GM21515 (cell line): ENCODE measurements around the gene ELMO1.

ENCODE experiments used
- ATAC-seq: cut with Tn5 transposase; IDR thresholded peaks from one replicate; pipeline ENCODE4 v1.9.1; 2021; ENCODE audit not compliant: unreplicated experiment

Gene ELMO1

GRCh38 chr7:37037286-37037685, 411.4 kb downstream of the ELMO1 start:
- no peak for ATAC-seq

- no peak for ATAC-seq
Observed at GRCh38 chr7:37035631-37036030, 413.0 kb downstream of the ELMO1 start.

GRCh38 chr7:37033141-37033540, 415.5 kb downstream of the ELMO1 start:
- ATAC-seq = no peak

- ATAC-seq = no peak
Observed at GRCh38 chr7:37032258-37032601, 416.4 kb downstream of the ELMO1 start.

GRCh38 chr7:37031571-37032257, 416.9 kb downstream of the ELMO1 start:
- ATAC-seq = no peak

- no peak for ATAC-seq
Observed at GRCh38 chr7:37028909-37029440, 419.7 kb downstream of the ELMO1 start.

- ATAC-seq = no peak
Observed at GRCh38 chr7:37027557-37028341, 420.9 kb downstream of the ELMO1 start.

GRCh38 chr7:37027104-37027503, 421.6 kb downstream of the ELMO1 start:
- ATAC-seq = no peak

GRCh38 chr7:37018954-37019353, 429.7 kb downstream of the ELMO1 start:
- peak; percentile 51 for ATAC-seq

GRCh38 chr7:37016064-37016878, 432.4 kb downstream of the ELMO1 start:
- no peak for ATAC-seq

GRCh38 chr7:37015353-37016034, 433.2 kb downstream of the ELMO1 start:
- no peak for ATAC-seq

GRCh38 chr7:37013771-37014170, 434.9 kb downstream of the ELMO1 start:
- no peak for ATAC-seq

GRCh38 chr7:37011151-37011890, 437.3 kb downstream of the ELMO1 start:
- no peak for ATAC-seq

- no peak for ATAC-seq
Observed at GRCh38 chr7:37009125-37009675, 439.5 kb downstream of the ELMO1 start.

- no peak for ATAC-seq
Observed at GRCh38 chr7:37007691-37008090, 441.0 kb downstream of the ELMO1 start.

GRCh38 chr7:37007268-37007667, 441.4 kb downstream of the ELMO1 start:
- no peak for ATAC-seq

- no peak for ATAC-seq
Observed at GRCh38 chr7:37006764-37007163, 441.9 kb downstream of the ELMO1 start.

- ATAC-seq = no peak
Observed at GRCh38 chr7:37000511-37000910, 448.2 kb downstream of the ELMO1 start.

- ATAC-seq = no peak
Observed at GRCh38 chr7:36999626-37000485, 448.8 kb downstream of the ELMO1 start.
